Epithelial cell of esophagus (primary cell): ENCODE results near the gene LTB4R.

Experiments
- DNase-seq: peaks from one replicate; pipeline ENCODE4 v3.0.0; 2010; ENCODE audit warnings: low read depth
- H3K4me3 ChIP-seq: 2 replicates; pipeline ENCODE4 v1.5.1; 2011; ENCODE audit warnings: mild to moderate bottlenecking, low read length, control low read depth
- CTCF ChIP-seq: IDR thresholded peaks from 2 replicates; pipeline ENCODE4 v1.5.1; 2011; ENCODE audit warnings: low read depth, mild to moderate bottlenecking, low read length, control low read depth, inconsistent platforms; ENCODE audit not compliant: insufficient read depth; ENCODE audit errors: missing control alignments

The LTB4R gene

GRCh38 chr14:24293525-24293924 is 17.8 kb upstream of the LTB4R start:
- H3K4me3 ChIP-seq, result no peak overlapping the region
- no peak for TF ChIP-seq CTCF
- DNase-seq, result no peak

GRCh38 chr14:24296341-24297157 is 14.8 kb upstream of the LTB4R start:
- H3K4me3 ChIP-seq, result no peak overlapping the region
- TF ChIP-seq CTCF, result peak; percentile 88
- DNase-seq, result peak; percentile 95

- H3K4me3 ChIP-seq, result no peak overlapping the region
- peak; percentile 81 for TF ChIP-seq CTCF
- DNase-seq, result peak; percentile 76
Measured at GRCh38 chr14:24297190-24297964, 13.9 kb upstream of the LTB4R start.

- peak; percentile 95 for DNase-seq
Measured at GRCh38 chr14:24298892-24299254, 12.4 kb upstream of the LTB4R start.

GRCh38 chr14:24299255-24300191 is 11.8 kb upstream of the LTB4R start, which contains the start of the genes DHRS1 and NOP9:
TSS of gene DHRS1 (minus strand) at chr14:24299780. CDS start at chr14:24299106, 674 bp downstream.
TSS of gene NOP9 (plus strand) at chr14:24299850. CDS start at chr14:24299955, 105 bp downstream.
- TF ChIP-seq CTCF, result no peak
- peak within 1 kb of the TSS; percentile 79 for H3K4me3 ChIP-seq
- peak; percentile 95 for DNase-seq

More at GRCh38 chr14:24298892-24299254, 12.4 kb upstream of the LTB4R start:
- TF ChIP-seq CTCF, result peak; percentile 4
- peak overlapping the region; percentile 79 for H3K4me3 ChIP-seq

DNA sequence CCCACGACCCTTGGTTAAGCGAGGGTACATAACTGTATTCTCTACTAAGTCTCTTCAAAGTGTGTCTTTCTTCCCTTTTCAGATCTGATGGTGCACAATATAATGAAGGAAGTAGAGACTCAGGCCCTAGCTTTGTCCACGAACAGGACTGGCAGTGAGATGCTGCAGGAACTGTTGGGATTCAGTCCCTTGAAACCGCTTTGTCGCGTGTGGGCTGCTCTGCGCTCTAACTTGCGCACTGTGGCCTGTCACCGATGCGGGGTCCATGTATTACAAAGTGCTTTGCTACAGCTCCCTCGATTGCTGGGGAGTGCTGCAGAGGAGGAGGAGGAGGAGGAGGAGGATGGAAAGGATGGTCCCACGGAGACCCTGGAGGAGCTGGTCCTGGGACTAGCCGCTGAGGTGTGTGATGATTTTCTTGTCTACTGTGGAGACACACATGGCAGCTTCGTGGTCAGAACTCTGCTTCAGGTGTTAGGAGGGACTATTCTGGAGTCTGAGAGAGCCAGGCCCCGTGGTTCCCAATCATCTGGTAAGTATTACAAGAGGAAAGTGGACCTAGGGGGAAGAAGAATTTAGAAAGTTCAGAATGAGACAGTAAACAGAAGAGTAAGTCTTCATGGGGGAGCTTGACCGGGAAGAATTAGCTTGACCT is 10.8 kb upstream of the LTB4R start:
- DNase-seq, result no peak
- TF ChIP-seq CTCF, result no peak
- peak overlapping the region; percentile 79 for H3K4me3 ChIP-seq
